HL-60/S4 treated with phorbol 12-myristate 13-acetate at 8.2 ng/mL for 4 days and 3 days (cell line): ENCODE measurements around the gene RACK1.

ENCODE experiments used
- in situ Hi-C: fragments of 300-500 bp; cut with MboI; formaldehyde crosslinking; loops from 2 replicates; pipeline ENCODE4 v1.15.0; 2022; ENCODE audit warnings: low sequenced_read_pairs

Gene RACK1

DNA sequence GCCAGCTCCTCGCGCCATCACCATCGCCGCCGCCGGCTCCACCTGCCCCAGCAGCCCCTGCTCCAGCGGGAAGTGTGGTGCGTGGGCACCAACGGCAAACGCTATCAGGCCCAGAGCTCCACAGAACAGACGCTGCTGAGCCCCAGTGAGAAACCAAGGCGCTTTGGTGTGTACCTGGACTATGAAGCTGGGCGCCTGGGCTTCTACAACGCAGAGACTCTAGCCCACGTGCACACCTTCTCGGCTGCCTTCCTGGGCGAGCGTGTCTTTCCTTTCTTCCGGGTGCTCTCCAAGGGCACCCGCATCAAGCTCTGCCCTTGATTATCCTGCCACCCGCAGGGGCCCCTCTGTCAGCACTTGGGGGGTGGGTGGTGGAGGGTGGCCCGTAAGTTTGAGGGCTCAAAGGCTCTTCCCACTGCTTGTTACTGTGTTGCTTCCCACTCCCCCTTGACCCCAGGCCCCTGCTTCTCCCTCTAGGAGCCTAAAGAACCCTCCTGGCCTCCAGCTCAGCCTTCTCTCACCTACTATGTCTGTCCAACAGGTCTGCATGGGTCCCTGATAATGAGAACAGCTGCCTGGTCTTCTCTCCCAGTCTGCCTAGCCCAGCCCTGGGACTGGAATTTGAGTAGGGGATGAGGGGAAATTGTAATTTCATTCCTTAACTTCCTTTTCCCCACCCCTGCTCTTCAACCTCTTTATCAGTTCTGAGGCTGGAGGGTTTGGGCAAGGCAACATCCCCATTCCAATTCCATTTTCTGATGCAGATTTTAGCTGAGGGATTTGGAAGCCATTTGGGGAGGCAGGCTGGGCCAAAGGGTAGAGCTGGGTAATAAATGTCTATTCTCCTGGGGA lies 9.0 kb downstream of the RACK1 start:
- in situ Hi-C loops, result no loop called here

DNA sequence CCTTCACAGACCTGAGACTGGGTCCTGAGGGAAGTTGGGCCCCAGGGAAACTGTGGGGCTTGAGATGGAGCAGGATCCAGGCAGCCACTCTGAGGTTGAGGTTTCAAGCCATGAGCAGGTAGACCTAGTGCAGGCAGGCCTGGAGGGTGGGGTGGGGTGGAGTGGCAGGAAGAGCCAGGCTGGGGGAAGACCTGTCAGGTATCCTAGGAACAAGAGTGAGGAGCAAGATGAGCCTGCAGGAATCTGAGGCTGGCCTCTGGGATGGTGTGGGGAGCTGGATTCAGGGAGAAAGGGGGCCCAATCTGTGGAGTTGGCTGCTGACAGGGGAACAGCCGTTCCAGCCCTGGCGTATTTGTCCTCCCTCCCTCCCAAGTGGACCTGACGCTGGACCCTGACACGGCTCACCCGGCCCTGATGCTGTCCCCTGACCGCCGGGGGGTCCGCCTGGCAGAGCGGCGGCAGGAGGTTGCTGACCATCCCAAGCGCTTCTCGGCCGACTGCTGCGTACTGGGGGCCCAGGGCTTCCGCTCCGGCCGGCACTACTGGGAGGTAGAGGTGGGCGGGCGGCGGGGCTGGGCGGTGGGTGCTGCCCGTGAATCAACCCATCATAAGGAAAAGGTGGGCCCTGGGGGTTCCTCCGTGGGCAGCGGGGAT lies 9.8 kb downstream of the RACK1 start:
- in situ Hi-C loops, result no loop called here

DNA sequence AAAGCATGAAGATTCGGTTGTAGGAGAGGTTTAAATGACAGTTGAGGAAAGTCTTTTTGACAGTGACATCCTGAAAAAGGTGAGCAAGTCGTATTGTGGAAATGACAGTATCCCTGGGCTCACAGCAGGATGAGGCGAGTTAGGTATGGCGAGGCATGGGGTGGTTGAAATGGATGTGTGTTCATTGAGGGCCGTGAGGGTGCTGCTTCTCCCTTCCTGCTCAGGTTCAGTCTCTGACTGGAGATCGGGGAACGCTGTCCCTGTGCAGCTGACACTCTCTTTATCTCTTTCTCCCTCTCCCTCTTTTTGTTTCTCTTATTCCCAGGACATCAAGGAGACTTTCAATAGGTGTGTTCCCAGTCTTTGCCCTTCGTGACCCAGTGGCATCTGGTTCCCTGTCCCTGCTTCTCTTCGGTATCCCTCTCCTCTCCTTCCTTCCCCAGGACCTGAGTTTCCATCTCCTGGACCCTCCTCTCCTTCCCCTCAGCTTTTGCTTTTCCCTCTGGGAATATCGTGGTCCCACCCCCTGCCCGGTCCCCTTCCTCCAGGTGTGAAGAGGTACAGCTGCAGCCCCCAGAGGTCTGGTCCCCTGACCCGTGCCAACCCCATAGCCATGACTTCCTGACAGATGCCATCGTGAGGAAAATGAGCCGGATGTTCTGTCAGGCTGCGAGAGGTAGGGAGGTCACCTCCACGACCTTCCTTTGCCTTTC lies 10.5 kb downstream of the RACK1 start:
- in situ Hi-C loops, result no loop called here

DNA sequence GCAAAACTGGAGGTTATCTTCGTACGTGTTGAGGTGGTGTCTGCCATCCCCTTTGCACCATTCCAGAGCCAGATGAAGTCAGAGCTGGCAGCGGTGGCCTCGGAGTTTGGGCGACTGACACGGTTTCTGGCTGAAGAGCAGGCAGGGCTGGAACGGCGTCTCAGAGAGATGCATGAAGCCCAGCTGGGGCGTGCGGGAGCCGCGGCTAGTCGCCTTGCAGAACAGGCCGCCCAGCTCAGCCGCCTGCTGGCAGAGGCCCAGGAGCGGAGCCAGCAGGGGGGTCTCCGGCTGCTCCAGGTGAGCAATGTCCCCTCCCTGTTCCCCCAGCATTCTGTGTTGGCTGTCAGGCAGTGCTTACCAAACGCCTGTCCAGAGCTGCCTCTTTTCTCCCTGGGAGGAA lies 11.1 kb downstream of the RACK1 start:
- in situ Hi-C loops, result no loop called here

DNA sequence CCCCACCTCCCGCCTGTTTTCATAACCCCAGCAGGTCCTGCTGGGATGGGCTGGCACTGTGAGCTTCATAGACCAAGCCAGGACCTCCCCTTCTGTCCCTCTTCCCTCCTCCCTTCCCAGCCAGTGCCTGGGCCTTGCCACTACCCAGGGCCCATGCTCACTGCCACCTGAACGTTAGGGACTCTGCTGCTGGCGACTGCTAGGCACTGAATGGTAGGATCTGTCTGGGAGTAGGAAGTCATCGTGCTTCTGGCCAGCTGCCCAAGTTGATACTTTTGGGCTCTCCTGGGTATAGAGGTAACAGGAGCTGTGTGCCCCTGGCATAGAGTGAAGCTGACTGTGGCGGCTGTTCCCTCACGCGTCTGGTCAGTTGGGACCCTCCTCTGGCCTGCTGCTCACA lies 12.3 kb downstream of the RACK1 start:
- in situ Hi-C loops, result no loop called here

DNA sequence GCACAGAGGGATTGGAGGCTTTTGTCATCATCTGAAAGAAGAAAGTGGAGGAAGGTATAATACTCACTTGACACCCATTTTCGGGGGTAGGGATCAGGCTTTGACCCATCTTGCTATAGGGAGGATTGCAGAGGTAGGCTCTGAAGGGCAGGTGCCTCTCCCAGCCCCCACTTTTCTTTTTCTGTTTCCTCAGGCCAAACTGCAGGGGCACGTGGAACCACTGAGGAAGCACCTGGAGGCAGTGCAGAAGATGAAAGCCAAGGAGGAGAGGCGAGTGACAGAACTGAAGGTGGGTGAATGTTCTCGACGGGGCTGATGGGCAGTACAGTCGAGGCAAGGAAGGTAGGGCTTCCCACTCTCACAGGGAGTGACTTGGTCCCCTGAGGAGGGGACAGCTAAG lies 13.2 kb downstream of the RACK1 start:
- in situ Hi-C loops, result no loop called here

DNA sequence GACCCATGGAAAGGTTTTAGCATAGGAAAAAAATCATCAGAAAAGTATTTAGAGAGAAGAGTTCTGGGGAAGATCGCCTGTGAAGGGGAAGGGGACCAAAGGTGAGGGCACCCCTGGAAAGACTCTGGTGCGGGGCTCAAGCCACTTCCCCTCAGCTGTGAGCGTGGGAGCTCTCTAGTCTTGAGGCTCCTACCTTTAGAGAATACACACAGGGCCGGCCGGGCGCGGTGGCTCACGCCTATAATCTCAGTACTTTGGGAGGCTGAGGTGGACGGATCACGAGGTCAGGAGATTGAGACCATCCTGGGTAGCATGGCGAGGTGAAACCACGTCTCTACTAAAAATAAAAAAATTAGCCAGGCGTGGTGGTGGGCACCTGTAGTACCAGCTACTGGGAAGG lies 13.7 kb downstream of the RACK1 start:
- in situ Hi-C loops, result no loop called here

DNA sequence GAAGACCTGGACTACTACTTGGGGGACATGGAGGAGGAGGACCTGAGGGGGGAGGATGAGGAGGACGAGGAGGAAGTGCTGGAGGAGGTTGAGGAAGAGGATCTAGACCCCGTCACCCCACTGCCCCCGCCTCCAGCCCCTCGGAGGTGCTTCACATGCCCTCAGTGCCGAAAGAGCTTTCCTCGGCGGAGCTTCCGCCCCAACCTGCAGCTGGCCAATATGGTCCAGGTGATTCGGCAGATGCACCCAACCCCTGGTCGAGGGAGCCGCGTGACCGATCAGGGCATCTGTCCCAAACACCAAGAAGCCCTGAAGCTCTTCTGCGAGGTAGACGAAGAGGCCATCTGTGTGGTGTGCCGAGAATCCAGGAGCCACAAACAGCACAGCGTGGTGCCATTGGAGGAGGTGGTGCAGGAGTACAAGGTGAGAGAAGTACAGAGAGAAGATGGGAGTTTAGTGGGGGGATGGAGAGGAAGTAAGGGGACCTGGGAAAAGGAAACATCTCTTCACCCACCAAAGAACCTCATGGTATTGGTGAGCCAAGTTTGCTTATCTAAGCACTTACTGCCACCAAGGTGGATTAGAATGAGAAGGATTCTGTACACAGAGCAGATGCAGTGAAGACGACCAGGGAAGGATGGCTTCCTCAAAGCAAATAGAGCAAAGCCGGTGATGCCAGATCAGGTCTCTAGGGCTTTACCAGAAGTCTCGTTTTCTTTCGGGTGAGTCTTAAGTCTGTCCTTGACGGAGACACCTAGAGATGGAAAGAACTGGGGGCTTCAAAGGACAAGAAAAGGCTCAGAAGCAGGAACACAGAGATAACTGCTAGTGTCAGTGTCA lies 19.1 kb downstream of the RACK1 start:
- in situ Hi-C loops, result no loop called here

DNA sequence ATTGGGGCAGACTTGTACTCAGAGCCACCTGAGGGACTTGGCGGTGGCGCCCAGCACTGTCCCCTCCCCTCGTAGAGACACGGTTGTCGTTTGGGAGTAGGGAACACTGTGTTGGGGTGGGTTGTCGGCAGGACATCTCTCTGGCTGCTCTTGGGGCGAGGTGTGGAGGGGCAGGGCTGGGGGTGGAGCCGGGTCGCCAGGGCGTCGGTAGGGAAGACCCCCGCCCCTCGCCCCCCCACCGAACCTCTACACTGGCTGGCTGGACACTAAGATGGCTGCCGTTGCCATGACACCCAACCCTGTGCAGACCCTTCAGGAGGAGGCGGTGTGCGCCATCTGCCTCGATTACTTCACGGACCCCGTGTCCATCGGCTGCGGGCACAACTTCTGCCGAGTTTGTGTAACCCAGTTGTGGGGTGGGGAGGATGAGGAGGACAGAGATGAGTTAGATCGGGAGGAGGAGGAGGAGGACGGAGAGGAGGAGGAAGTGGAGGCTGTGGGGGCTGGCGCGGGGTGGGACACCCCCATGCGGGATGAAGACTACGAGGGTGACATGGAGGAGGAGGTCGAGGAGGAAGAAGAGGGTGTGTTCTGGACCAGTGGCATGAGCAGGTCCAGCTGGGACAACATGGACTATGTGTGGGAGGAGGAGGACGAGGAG lies 19.8 kb downstream of the RACK1 start:
- in situ Hi-C loops, result no loop called here

DNA sequence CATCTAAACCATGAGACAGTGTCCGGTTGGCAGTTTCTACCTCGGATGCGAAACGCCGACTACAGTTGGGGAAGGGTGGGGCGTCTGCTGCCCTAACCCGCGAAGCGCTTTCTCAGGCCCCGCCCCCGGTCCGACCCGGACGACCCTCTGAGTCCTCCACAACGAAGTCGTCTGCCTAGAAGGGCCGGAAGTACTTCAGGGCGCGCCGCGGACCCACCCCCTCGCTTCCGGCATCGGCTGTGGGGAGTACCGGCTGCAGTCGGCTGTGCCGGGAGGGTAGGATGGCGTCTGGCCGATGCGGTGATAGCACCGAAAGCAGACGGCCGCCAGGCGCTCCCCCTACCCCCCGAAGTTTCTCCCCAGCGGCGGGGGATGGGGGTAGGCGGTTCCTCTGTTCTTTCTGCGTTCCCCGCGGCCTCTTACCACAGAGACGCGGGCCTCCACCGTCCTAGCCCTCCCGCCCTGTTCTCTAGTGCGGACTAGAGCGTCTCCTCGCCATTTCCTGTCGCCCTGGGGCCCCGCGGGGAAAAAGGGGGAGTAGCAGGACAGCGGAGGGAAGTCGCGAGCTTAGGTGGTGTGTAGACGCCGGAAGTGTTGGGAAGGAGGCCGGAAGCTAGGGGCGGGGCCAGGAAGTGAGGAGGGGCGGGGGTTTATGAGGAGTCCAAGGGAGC lies 20.5 kb downstream of the RACK1 start, which contains the start of gene TRIM41:
Gene TRIM41 (plus strand): TSS at position 224 of the 671 bp plus-strand sequence. CDS start 719 bp downstream, outside the sequence.
- in situ Hi-C loops, result no loop called here

DNA sequence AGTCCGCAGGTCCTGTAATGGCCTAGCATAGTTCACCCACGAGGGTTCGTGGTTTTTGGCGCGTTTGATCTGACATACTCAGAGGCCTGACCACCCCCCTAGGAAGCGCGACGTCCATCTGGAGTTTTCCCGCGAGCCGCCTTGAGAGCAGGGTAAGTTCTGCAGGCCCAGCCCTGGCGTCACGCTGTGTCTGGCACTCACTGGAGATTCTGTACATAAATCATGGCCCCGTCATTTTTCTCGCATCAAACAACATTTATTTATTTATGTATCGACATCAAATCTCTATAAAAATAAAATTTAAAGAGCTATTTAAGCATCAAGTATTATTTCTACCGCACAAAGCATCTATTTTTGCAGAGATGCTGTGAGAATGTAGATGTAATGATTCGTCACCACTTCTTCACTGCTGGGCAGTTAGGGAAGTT lies 21.1 kb downstream of the RACK1 start:
- in situ Hi-C loops, result no loop called here

DNA sequence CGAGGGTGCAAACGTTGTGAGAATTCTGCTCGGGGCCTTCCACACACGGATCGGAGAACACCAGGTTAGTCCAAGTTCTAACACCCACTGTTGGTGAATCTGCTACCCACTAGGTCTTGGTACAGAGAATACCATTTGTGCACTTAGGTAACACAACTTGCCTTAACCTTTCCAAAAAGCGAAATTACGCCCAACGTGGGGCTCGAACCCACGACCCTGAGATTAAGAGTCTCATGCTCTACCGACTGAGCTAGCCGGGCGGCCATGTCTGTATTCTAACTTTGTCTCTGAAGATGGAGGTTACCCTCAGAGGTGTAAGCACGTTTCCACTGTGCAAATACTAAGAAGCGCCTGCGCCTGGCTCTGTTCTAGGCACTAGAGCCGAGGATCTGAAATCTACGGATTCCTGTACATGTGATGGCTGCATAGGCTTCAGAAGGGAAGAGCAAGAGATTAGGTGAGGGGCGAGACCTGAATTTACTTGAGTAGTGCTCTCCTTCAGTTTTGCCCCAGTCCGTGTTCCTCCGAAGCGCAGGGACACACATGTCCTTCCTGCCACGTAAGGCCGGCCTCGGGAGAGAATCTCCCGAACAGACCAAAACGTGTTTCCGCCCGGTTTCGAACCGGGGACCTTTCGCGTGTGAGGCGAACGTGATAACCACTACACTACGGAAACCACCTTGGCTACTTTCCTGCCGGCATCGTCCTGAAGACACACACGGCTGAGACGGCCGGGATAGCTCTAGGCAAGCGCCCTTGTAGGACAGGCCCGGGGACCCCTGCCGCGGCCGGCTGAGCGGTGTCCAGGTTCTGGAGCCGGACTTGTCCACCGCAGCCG lies 21.7 kb downstream of the RACK1 start:
- in situ Hi-C loops, result no loop called here

DNA sequence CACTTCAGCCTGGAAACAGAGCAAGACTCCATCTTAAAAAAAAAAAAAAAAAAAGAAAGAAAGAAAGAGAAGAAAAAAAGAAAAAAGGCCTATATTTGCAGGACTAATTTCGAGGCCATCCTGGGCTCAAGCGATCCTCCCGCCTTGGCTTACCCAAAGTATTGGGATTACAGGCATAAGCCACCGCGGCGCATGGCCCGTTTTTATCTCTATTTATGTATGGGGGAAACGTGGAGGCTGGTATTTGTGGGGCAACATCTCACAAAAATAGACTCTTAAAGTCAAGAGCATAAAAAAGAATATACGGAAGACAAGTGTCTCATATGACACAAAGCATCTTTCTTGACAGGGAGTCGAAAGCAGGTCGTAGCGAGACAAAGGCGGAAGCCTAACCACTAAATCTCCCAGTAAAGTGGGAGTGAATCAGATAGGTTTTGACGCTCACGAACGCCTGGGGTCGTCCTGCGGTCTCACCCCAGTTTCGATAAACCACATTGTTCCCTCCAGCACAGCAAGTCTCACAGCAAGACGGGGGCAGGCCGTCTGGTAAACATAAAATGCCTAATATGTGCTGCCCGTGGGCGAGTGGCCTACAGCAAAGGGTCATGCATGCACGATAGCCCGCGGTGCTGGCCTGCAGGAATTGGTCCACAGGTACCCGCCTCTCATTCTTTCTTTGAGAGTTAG lies 22.5 kb downstream of the RACK1 start:
- in situ Hi-C loops, result no loop called here

DNA sequence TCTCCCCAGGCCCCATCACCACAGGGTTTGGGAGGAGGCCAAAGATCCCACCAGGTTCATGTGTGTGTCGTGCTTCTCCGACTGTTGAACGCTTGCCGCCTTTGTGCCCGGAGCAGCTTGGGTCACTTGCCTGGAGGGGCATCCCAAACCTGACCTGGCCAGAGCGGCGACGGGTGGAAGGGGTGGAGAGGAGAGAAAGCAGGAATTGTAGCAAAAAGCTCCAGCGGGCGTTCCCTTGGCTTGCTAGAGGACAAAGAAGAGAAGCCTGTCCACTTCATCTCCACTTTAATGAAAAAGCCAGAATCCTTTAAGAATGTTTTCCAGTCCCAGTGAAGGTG lies 23.6 kb downstream of the RACK1 start:
- in situ Hi-C loops, result no loop called here

DNA sequence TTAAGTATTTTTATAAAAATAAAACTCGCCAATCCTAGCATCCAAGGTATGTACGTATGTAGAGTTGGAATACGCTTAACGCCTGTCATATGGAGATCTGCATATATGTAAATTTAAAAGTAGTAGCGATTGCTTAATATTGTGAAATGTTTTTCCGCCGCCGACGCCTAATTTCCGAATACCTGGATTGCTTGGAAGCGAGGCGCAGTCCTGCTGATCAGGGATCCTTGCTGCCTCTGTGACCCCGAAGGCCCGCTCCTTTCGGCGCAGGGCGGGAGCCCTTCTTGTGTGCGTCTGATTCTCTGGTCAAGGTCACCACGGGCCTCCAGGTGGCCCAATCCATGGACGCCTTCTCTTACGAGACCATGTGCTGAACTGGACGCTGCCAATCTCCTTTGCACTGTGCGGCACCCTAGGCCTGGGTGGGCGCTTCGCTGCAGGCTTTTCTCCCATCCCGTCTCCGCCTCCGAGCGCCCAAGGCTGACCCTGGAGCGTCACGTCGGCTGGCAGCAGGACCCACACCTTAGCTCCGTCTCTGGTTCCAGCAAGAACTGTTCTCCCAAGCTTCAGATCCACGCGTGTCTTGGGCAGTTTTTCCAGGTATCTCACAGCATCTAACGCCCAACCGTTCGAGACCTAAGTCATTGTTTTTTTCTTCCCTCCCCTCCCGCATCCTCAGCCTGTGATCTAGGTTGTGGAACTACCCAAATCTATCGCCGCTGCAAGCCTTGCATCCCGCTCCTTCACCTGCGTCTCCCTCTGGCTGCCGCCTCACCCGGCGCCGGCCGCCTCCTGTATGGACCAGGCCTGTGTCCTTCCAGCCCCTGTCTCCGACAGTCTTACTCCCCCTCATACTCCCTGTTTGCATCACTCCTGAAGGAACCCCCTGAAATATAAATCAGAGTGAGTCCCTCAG lies 24.2 kb downstream of the RACK1 start:
- in situ Hi-C loops, result no loop called here

DNA sequence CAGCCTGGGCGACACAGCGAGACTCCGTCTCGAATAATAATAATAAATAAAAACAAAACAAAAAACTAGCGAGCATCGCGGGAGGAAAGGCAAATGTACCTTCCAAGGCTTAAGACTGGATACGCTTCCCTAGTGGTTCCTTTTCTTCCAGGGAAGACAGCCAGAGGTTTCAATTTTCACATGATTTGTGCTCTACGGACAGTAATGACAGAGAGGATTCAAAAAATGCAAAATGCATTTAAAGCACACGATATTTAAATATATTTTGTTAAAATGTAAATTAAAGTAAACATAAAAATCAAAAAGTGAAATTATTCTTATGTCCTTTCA lies 24.9 kb downstream of the RACK1 start:
- in situ Hi-C loops, result no loop called here

DNA sequence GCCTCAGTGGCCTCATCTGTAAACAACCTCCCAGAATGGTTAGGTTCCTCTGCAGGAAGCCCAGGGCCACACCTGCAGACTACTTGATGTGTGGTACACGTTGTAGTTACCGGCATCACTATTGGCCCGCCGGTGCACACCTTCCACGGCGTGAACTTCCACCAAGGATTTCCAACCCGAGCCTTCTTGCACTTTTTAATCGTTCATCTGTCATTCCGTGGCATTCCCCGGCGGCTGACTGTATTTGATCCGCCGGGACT lies 26.0 kb downstream of the RACK1 start:
- in situ Hi-C loops, result no loop called here
